NCI-H748 treated with DMSO at 0.1 percent for 48 hours (cell line): ENCODE data around the gene ALDOC.

ENCODE experiments used
- DNase-seq: peaks from one replicate; lab custom pipeline; 2025; lab: John Stamatoyannopoulos, UW

Gene ALDOC

DNA sequence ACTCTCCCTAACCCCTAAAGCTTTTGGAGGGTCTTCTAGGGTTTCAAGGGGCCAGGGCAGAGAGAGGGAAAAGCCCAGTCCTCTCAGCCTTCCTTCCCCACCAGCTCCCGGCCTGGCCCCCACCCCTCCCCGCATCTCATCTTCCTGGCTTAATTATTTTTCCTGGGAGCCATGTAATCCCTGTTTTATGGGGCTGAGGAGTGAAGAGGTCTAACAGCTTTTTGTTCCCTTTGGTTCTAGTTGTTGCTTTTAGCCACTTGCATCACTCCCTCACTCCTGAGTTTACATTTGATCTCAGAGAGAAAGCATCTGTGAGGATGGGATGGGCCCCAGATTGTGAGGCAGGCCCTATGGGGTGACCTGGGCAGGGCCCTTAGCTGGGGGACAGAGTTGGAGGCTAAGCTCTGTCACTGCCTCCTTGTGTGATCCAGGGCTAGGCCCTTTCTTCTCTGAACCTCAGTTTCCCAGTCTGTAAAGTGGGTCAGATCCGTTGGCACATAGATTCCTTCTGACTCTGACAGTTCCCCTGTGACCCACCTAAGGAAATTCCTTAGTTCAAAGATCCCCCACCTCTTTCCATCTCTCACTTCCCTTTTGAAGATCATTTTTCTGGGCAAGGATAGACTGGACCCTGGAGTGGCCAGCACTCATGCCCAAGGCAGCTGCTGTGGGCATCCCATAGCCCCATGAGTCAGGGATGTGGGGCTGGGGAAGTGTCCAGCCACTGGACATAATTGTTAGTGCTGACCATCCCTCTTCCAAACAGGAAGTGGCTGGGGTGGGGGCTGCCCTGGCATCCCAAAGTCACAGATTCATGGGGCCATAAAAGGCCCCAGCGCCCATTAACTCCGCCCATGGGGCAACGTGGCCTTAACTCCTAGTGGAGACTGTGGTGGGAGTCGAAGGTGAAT lies 44.4 kb downstream of the ALDOC start:
- no peak for DNase-seq

DNA sequence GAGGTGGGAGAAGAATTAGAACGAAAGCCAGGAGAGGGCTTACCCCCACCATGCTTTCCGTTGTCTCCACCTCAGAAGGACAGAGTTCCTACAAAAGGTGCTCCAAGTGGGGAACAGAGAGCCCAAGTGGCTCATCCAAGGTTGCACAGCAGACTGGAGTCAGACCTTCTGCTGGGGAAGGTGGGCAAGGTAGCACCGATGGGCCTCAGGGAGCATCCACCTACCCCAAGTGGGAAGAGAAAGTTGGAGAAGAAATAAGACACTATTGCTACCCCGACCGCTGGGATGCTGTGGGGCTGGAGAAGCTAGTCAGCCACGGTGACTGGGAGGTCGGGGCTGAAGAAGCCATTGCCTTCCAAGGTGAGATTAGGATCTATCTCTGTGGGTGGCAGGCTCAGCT lies 45.8 kb downstream of the ALDOC start:
- no peak for DNase-seq

DNA sequence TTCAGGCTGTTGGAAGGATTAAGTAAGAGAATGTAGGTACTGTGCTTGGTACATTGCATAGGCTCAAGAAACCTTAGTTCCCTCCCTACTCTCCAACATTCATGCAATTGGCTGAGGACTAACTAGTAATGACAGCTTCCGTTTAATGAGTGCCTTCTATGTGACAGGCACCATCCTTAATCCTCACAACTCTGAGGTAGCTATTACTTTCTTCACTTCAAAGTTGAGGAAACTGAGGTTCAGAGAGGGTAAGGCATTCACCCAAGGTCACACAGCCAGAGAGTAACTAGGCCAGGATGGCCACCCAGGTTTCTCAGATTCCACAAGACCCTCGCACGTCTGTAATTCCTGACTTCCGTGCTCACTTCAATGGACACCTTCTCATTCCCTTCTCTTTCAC lies 46.4 kb downstream of the ALDOC start:
- DNase-seq = no peak

DNA sequence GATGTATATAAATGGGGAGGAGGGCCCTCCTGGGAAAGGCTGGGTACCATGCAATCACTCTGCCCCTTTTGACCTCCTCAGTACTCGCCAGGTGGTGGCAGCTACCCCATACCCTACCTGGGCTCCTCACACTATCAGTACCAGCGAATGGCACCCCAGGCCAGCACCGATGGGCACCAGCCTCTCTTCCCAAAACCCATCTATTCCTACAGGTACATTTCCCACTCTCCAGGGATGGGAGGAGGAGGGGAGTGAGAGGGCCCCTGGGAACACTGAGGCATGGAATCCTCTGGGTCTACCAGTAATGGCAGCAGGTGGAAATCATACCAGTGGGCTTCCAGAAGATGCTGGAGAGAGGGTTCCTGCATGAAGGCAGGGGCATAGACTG lies 47.7 kb downstream of the ALDOC start:
- DNase-seq = no peak

DNA sequence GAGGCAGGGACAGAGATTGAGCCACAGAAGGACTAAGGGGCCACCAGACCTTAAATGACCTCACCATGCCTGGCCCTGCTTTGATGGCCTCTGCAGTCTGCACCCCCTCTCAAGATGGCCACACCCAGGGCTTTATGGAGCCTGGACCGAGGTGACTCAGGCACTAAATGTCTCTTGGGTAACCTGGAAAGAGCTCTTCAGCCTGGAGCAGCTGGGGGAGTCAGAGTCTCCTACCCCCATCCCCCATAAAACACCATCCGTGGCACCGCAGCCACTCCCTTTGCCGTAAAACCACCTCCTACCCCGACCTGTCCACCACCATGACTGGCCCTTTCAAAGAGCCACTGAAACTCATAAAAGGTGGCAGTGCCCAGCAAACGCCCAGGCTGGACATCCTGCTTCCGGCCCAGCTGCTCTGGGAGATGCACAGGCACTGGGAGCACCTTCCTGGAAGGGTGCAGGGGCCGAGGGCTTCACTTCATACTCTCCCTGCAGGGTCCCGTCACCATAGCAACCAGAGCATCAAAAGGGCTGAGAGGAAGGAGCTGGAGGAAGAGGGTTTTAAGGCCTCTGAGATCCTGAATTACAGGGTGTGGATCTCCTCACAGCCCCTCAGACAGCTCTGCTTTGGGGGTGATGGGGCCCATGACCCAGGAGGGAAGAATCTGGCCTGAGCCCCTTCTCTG lies 48.2 kb downstream of the ALDOC start:
- DNase-seq = no peak

DNA sequence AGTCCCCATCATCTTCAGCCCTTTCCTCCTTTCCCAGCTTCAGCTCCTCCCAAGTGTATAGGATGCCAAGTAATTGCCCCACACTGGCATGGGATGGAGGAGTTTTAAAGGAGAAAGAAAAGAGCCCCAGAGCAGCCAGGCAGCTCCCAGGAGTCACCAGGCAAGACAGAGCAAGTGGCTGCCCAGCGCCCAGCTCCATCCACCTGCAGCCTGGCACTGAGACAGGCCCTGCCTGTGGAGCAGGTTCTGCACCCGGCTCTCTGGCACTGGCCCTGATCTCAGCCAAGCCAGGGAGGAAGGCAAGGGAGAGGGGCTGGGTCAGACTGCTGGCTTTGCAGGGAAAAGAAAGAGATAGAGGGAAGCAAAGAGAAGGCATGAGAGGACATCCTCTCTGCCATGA lies 48.8 kb downstream of the ALDOC start:
- DNase-seq = no peak

DNA sequence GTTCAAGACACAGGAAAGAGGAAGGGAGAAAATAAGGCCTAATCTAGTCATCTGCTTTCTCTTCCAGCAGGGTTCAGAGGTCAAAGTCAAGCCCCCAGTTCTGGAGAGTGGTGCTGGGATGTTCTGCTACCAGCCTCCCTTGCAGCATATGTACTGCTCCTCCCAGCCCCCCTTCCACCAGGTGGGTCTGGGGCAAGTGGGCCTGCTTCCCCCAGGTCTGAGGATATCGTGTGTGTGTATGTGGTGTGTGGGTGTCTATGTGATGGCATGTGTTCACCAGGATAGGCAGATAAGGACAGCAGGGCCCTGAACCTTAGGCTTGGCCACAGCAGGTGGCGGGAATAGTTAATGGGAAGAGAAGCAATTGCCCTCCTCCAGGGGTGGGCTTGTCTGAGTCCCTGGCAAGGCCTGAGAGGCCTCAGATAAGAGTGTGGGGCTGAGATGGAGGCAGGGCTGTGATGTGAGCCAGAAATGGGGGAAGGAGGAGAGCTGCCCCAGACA lies 49.5 kb downstream of the ALDOC start:
- no peak for DNase-seq

DNA sequence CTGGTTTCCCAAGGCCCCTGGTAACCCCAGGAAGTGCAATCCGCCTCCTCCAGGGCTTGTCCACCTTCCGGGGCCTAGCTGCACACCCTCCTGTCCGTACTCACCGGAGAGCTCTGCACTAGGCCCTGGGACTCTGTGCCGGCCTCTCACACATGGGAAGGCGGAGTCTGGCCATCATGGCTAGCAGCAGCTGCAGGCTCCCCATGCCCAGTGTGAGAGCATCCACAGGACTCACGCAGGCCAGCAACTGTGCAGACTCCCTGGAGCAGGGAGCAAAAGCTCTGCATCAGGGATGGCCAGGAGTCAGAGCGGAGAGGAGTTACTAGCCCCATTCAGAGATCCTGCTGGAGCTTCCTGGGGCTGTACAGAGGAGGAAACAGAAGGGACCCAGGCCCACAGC lies 50.3 kb downstream of the ALDOC start:
- DNase-seq = no peak

DNA sequence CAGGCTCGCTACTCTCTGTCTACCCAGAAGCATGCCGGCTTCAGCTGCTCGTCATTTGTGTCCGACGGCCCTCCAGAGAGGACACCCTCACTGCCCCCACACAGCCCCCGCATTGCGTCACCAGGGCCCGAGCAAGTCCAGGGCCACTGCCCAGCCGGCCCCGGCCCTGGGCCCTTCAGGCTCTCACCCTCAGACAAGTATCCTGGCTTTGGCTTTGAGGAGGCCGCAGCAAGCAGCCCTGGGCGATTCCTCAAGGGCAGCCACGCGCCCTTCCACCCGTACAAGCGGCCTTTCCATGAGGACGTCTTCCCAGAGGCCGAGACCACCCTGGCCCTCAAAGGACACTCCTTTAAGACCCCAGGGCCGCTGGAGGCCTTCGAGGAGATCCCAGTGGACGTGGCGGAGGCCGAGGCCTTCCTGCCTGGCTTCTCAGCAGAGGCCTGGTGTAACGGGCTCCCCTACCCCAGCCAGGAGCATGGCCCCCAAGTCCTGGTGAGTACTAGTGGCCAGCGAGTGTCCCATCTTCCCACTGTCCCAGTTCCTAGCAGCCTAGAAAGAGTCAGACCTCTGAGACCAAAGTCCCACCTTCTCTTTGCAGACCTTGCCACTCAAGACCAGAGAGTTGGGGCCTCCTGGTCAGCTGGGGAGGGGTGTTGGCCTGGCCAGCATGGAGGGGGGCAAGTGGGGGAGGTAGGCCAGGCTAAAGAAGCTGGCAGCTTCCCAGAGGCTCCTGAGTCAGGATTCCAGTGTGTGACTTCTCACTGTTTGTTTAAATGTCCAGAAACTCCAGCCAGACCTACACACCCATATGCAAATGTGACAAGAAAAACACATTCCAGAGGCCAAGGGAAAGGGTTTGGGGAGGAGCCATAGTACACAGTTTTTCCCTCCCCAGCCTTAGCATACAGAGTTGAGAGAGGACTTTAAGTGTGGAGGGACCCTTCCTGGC lies 51.9 kb downstream of the ALDOC start:
- no peak for DNase-seq

DNA sequence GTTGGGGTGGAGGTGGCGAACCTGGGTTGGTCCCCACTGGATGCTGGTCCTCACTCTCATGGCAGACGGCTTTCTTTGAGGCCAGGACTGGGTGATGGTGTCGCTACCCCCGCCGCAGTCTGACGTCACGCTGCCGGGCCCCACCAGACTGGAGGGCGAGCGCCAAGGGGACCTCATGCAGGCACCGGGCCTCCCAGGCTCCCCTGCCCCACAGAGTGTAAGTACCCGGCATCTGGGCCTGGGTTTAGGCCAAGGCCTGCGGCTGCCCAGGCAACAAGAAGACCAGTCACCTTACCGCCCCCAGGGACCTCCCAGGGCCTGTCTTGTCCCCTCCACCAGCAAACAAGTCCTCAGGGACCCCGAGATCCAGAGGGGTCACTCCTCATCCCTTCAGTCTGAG lies 52.8 kb downstream of the ALDOC start:
- no peak for DNase-seq

DNA sequence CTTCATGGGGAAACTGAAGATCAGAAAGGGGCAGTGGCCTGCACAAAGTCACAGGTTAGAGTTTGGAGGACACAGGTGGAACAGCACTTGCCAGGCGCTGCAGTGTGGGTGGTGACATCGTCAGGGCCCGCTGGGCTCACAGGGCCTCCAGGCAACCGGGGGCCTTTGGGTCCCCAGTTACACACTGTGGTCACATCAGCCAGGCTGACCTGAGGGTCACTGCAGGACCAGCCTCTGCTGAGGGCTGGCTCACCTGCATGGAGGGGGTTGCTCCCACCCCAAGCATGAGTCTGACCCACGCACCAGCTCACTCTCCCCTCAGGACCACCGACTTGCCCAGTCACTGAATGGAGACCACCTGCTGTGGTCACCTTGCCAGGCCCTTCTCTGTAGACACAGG lies 53.5 kb downstream of the ALDOC start:
- DNase-seq = no peak
